Measurements from ENCODE around the gene FAR2.

Gene FAR2

GRCh38 chr12:29220632-29221336 is 71.7 kb downstream of the FAR2 start:
- no peak for TF ChIP-seq CTCF (IDR thresholded peaks at IDR 0.05; ENCODE audit: insufficient read depth, low read length)
- TF ChIP-seq GABPA (IDR thresholded peaks at IDR 0.05; ENCODE audit: low read depth): no peak
- no peak for TF ChIP-seq SPI1 (IDR thresholded peaks at IDR 0.05; ENCODE audit: borderline replicate concordance, low read depth)
- TF ChIP-seq REST (IDR thresholded peaks at IDR 0.05; ENCODE audit: insufficient replicate concordance, low read depth): no peak
- no peak for TF ChIP-seq POLR2AphosphoS5 (IDR thresholded peaks at IDR 0.05; ENCODE audit: low read depth)
- no peak overlapping the region for H3K4me3 ChIP-seq (replicated peaks; ENCODE audit: insufficient read depth, low read length)
- H3K27me3 ChIP-seq (ENCODE audit: insufficient read depth, poor library complexity, severe bottlenecking): no peaks in the 10 kb centered on the region
- no peak for DNase-seq (ENCODE audit: low read depth in 1 of 2, low spot score in 1 of 2)
- H3K27ac ChIP-seq (replicated peaks): no peak overlapping the region

GRCh38 chr12:29222200-29222599 is 73.1 kb downstream of the FAR2 start:
- TF ChIP-seq POLR2AphosphoS5 (IDR thresholded peaks at IDR 0.05; ENCODE audit: low read depth): no peak
- no peak for TF ChIP-seq REST (IDR thresholded peaks at IDR 0.05; ENCODE audit: insufficient replicate concordance, low read depth)
- TF ChIP-seq CTCF (IDR thresholded peaks at IDR 0.05; ENCODE audit: insufficient read depth, low read length): no peak
- no peak for TF ChIP-seq SPI1 (IDR thresholded peaks at IDR 0.05; ENCODE audit: borderline replicate concordance, low read depth)
- no peak for TF ChIP-seq GABPA (IDR thresholded peaks at IDR 0.05; ENCODE audit: low read depth)
- Histone ChIP-seq H3K4me3 (replicated peaks; ENCODE audit: insufficient read depth, low read length) (no peak overlapping the region), H3K27me3 (ENCODE audit: insufficient read depth, poor library complexity, severe bottlenecking) (no peaks in the 10 kb centered on the region), H3K27ac (replicated peaks) (no peak overlapping the region)
- DNase-seq (ENCODE audit: low read depth in 1 of 2, low spot score in 1 of 2): no peak

- Histone ChIP-seq H3K4me3 (replicated peaks; ENCODE audit: insufficient read depth, low read length) (no peak overlapping the region), H3K27me3 (ENCODE audit: insufficient read depth, poor library complexity, severe bottlenecking) (no peaks in the 10 kb centered on the region), H3K27ac (replicated peaks) (peak overlapping the region; percentile 23)
- peak in 1 of 2 experiments; percentile 50 for DNase-seq (ENCODE audit: low read depth in 1 of 2, low spot score in 1 of 2)
- no peak for TF ChIP-seq CTCF (IDR thresholded peaks at IDR 0.05; ENCODE audit: insufficient read depth, low read length)
Observed at GRCh38 chr12:29223426-29223825, 74.3 kb downstream of the FAR2 start.

Measured in HL-60 (cell line).